Measurements from ENCODE around the gene RPN2.

GRCh38 chr20:37253087-37253486 lies 74.0 kb downstream of the RPN2 start:
- TF ChIP-seq CTCF (IDR thresholded peaks at IDR 0.05) (no peak), POLR2A (IDR thresholded peaks at IDR 0.05) (no peak)

All from uterus (tissue), 2 donors.